MCF 10A (cell line): ENCODE data around the gene ACTL8. TPM values are rescaled to one million over a fixed set of nuclear protein-coding genes. Genes with fewer than 3 reads are reported as not detected.

Experiments
- BruUV-seq: library from RNA; stranded (reverse); fragments of 400-500 nt; replicated peaks from 2 replicates; lab custom pipeline; 2021; lab: Mats Ljungman, UMichigan
- CTCF ChIA-PET: fragments of 300-600 bp; sonication (Branson Sonifier 250); formaldehyde crosslinking; extraction: SDS; loops from one replicate; lab custom pipeline; 2021; ENCODE audit warnings: antibody characterized with exemption, inconsistent platforms; lab: Yijun Ruan, JAX
- POLR2A ChIA-PET: fragments of 300-600, 350-650 bp; sonication (Branson Sonifier 250); formaldehyde crosslinking; extraction: SDS; loops from one replicate; lab custom pipeline; 2020; ENCODE audit warnings: antibody characterized with exemption, inconsistent platforms; lab: Yijun Ruan, JAX
- DNase-seq: peaks from one replicate; pipeline ENCODE4 v3.0.0-alpha.2; 2018; ENCODE audit not compliant: unreplicated experiment
- H3K27ac Mint-ChIP-seq: one replicate; pipeline ENCODE4 v1.8.0; 2022; ENCODE audit warnings: mild to moderate bottlenecking, low read depth, mixed read lengths; ENCODE audit not compliant: unreplicated experiment
- H3K27me3 Mint-ChIP-seq: one replicate; pipeline ENCODE4 v1.8.0; 2022; ENCODE audit warnings: mixed read lengths; ENCODE audit not compliant: insufficient read depth, unreplicated experiment
- H3K36me3 Mint-ChIP-seq: one replicate; pipeline ENCODE4 v1.8.0; 2022; ENCODE audit warnings: mild to moderate bottlenecking, moderate library complexity, mixed read lengths; ENCODE audit not compliant: insufficient read depth, unreplicated experiment
- H3K4me1 Mint-ChIP-seq: one replicate; pipeline ENCODE4 v1.8.0; 2022; ENCODE audit warnings: mixed read lengths; ENCODE audit not compliant: insufficient read depth, unreplicated experiment
- H3K4me3 Mint-ChIP-seq: one replicate; pipeline ENCODE4 v1.8.0; 2022; ENCODE audit warnings: mild to moderate bottlenecking, moderate library complexity, mixed read lengths; ENCODE audit not compliant: unreplicated experiment
- H3K9me3 Mint-ChIP-seq: one replicate; pipeline ENCODE4 v1.8.0; 2022; ENCODE audit warnings: mixed read lengths; ENCODE audit not compliant: unreplicated experiment
- intact Hi-C: fragments of 100-400 bp; cut with micrococcal nuclease; formaldehyde crosslinking; loops from 2 replicates; pipeline ENCODE4 v1.14.1; 2022
- total RNA-seq: library from RNA; stranded (reverse); gene quantifications from 2 replicates; pipeline ENCODE4 v1.2.3, GENCODE V29; 2022
- TF ChIP-seq, protein P1 (sequence below): fragments of 200-600 bp; IDR thresholded peaks from one replicate; pipeline ENCODE4 v1.8.0; 2022; ENCODE audit warnings: antibody characterized with exemption, mild to moderate bottlenecking; ENCODE audit not compliant: unreplicated experiment

Gene ACTL8
- total RNA-seq, 1 experiment from 2014 or later = 0.23 TPM

DNA sequence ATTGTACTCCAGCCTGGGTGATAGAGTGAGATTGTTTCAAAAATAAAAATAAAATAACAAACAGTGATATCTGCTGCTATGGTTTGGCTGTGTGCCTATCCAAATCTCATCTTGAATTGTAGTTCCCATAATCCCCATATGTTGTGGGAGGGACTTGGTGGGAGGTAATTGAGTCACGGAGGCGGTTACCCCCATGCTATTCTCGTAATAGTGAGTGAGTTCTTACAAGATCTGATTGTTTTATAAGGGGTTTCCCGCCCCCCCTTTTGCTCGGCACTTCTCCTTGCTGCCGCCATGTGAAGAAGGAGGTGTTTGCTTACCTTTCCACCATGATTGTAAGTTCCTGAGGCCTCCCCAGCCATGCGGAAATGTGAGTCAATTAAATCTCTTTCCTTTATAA is 47.8 kb downstream of the ACTL8 start:
- ChIA-PET CTCF (no interaction called here), POLR2A (no interaction called here)
- Mint-ChIP-seq H3K27ac (no peak overlapping the region), H3K9me3 (no peaks in the 10 kb centered on the region), H3K4me3 (no peak overlapping the region), H3K36me3 (no peaks in the 10 kb centered on the region), H3K4me1 (peaks cover 5% of the 10 kb centered on the region), H3K27me3 (peaks cover 29% of the 10 kb centered on the region)
- TF ChIP-seq, protein P1, sequence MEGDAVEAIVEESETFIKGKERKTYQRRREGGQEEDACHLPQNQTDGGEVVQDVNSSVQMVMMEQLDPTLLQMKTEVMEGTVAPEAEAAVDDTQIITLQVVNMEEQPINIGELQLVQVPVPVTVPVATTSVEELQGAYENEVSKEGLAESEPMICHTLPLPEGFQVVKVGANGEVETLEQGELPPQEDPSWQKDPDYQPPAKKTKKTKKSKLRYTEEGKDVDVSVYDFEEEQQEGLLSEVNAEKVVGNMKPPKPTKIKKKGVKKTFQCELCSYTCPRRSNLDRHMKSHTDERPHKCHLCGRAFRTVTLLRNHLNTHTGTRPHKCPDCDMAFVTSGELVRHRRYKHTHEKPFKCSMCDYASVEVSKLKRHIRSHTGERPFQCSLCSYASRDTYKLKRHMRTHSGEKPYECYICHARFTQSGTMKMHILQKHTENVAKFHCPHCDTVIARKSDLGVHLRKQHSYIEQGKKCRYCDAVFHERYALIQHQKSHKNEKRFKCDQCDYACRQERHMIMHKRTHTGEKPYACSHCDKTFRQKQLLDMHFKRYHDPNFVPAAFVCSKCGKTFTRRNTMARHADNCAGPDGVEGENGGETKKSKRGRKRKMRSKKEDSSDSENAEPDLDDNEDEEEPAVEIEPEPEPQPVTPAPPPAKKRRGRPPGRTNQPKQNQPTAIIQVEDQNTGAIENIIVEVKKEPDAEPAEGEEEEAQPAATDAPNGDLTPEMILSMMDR = no peak
- DNase-seq = no peak
- intact Hi-C loops = no loop called here
- no TSS peak for BruUV-seq

DNA sequence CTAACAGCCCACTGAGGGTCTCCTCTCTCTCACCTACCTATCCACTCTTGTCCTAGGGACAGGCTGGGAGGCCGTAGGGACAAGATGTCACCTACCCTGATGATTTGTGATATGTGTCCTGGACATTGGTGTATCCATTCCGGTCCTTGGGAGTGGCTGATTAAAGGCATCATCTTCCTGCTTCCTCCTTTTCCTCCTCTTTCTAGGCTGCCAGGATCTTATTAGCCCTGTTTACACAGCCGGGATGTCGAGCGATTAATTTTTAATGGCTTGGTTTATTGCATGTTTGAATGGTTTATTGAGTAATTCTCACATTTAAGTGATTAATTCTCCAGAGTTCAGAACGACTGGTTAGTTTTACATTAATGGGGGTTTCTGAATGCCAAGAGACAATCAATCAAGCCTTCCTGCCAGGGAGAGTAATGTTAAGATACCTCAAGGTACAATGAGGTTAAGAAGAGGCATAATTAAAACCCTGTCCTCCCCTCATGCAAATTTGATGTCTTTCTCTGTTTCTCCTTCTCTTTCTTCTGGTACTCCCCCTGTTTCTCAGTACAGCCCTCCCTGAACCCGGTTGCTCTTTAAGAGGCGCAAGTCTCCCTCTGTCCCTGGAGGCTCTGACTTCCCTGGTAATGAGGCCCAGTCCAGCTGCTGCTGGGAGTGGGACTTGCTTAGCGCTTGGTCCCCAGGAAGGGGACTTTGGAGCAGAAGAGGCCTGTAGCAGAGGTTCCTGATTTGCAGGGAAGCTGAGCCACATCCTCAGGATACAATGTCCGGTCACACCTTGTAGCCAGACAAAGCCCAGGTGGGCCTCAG is 50.9 kb downstream of the ACTL8 start:
- DNase-seq = no peak
- Mint-ChIP-seq H3K27ac (no peak overlapping the region), H3K27me3 (no peaks in the 10 kb centered on the region), H3K4me1 (no peaks in the 10 kb centered on the region), H3K9me3 (no peaks in the 10 kb centered on the region), H3K36me3 (no peaks in the 10 kb centered on the region), H3K4me3 (no peak overlapping the region)
- ChIA-PET POLR2A (no interaction called here), CTCF (interaction anchor here (0.7 kb wide), 1 partner anchor 133 kb away, joined by 3 read pairs; no protein-coding TSS in a partner anchor)
- intact Hi-C loops = no loop called here
- BruUV-seq = no TSS peak
- TF ChIP-seq, protein P1 = no peak

DNA sequence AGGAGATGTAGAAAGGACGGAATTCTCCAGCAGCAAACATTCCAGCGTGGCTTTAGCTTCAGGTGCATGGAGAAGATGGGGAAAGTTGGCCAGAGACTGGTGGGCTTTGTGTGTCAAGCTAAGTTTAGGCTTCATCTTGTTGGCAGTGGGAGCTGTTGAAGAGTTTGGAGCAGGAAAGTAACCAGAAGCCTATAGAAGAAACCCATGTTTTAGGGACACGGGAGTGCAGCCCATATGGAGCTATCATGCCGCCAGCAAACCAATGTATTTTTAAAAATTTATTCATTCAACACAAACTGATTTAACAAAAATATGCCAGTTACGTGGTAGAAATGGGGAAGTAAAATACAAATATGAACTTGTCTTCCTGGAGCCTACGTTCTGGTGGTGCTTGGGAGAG is 53.7 kb downstream of the ACTL8 start:
- intact Hi-C loops = no loop called here
- H3K36me3 Mint-ChIP-seq = no peaks in the 10 kb centered on the region
- no peak for DNase-seq
- POLR2A ChIA-PET = interaction anchor here (0.6 kb wide), 1 partner anchor 1739 kb away, joined by 3 read pairs; no protein-coding TSS in a partner anchor
- TF ChIP-seq, protein P1 = no peak
- CTCF ChIA-PET = interaction anchor here (1.0 kb wide), 1 partner anchor 13 kb away, joined by 3 read pairs; no protein-coding TSS in a partner anchor
- no peaks in the 10 kb centered on the region for H3K9me3 Mint-ChIP-seq
- peaks cover 6% of the 10 kb centered on the region for H3K27me3 Mint-ChIP-seq
- no peak overlapping the region for H3K27ac Mint-ChIP-seq
- H3K4me3 Mint-ChIP-seq = no peak overlapping the region
- no peaks in the 10 kb centered on the region for H3K4me1 Mint-ChIP-seq
- BruUV-seq = no TSS peak

DNA sequence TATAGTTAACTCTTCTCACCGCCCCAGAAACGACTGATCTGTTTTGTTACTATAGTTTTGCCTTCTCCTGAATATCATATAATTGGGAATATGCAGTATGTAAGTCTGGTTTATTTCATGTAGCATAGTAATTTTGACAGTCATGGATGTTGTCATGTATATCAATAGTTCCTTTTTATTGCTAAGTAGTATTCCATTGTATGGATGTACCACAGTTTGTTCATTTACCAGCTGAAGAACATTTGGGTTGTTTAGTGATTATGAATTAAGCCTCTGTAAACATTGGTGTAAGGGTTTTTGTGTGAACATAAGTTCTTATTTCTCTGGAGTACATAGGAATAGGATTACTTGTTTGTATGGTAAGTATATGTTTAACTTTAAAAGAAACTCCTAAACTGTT is 55.5 kb downstream of the ACTL8 start:
- H3K27me3 Mint-ChIP-seq = peaks cover 22% of the 10 kb centered on the region
- H3K9me3 Mint-ChIP-seq = no peaks in the 10 kb centered on the region
- ChIA-PET CTCF (no interaction called here), POLR2A (no interaction called here)
- intact Hi-C loops = no loop called here
- no peaks in the 10 kb centered on the region for H3K4me1 Mint-ChIP-seq
- H3K4me3 Mint-ChIP-seq = no peak overlapping the region
- no TSS peak for BruUV-seq
- H3K27ac Mint-ChIP-seq = no peak overlapping the region
- DNase-seq = no peak
- TF ChIP-seq, protein P1 = no peak
- no peaks in the 10 kb centered on the region for H3K36me3 Mint-ChIP-seq
